ENCODE results near the gene FAT4. TPM values are rescaled to one million over a fixed set of nuclear protein-coding genes. Genes with fewer than 3 reads are reported as not detected.

The FAT4 gene
- total RNA-seq, 1 experiment from 2014 or later, result 0.71 TPM

DNA sequence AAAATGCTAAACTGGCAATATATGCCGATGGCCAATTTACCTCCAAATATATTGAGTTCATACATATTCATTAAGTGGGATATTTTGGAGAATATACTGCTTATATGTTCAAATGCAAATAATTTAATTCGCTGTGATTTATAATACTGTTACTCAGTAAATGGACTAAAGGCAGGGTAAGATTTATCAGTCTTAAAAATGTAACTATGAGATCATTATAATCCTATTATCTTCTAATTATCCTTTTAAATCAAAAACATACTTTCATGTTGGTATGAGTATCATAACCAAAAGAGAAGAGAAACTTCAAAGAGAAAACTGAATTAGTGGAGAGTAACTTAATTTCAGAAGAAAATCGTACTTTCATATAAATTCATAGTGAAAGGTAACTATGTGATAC lies 44.6 kb downstream of the FAT4 start:
- H3K4me3 ChIP-seq (replicated peaks in 1 of 2; ENCODE audit: low read depth in 1 of 2, low read length in 2 of 2), result no peak overlapping the region
- no peak overlapping the region for H3K27ac ChIP-seq (ENCODE audit: low read depth, low read length)
- no peaks in the 10 kb centered on the region for H4K20me1 ChIP-seq (ENCODE audit: insufficient read depth)
- no peaks in the 10 kb centered on the region for H3K27me3 ChIP-seq (ENCODE audit: insufficient read depth, low read length)
- DNase-seq (ENCODE audit: low read depth, low spot score) (no peak), ATAC-seq (no peak)
- TF ChIP-seq ELF1 (IDR thresholded peaks at IDR 0.05; ENCODE audit: borderline replicate concordance, low read depth), result no peak
- TF ChIP-seq EZH2phosphoT487 (IDR thresholded peaks at IDR 0.05; ENCODE audit: borderline replicate concordance), result no peak
- TF ChIP-seq, protein P1, sequence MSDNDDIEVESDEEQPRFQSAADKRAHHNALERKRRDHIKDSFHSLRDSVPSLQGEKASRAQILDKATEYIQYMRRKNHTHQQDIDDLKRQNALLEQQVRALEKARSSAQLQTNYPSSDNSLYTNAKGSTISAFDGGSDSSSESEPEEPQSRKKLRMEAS (IDR thresholded peaks at IDR 0.05), result no peak
- TF ChIP-seq CBX3 (IDR thresholded peaks at IDR 0.05; ENCODE audit: low read depth), result no peak
- TF ChIP-seq, protein P2, sequence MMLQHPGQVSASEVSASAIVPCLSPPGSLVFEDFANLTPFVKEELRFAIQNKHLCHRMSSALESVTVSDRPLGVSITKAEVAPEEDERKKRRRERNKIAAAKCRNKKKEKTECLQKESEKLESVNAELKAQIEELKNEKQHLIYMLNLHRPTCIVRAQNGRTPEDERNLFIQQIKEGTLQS (IDR thresholded peaks at IDR 0.05), result no peak
- TF ChIP-seq EGR1 (IDR thresholded peaks at IDR 0.05; ENCODE audit: low read depth), result no peak
- no peak for TF ChIP-seq POLR2A (IDR thresholded peaks at IDR 0.05; ENCODE audit: borderline replicate concordance, extremely low read depth, insufficient read depth, insufficient read length)
- no peak for TF ChIP-seq SIN3A (IDR thresholded peaks at IDR 0.05; ENCODE audit: low read depth)
- TF ChIP-seq, protein P3, sequence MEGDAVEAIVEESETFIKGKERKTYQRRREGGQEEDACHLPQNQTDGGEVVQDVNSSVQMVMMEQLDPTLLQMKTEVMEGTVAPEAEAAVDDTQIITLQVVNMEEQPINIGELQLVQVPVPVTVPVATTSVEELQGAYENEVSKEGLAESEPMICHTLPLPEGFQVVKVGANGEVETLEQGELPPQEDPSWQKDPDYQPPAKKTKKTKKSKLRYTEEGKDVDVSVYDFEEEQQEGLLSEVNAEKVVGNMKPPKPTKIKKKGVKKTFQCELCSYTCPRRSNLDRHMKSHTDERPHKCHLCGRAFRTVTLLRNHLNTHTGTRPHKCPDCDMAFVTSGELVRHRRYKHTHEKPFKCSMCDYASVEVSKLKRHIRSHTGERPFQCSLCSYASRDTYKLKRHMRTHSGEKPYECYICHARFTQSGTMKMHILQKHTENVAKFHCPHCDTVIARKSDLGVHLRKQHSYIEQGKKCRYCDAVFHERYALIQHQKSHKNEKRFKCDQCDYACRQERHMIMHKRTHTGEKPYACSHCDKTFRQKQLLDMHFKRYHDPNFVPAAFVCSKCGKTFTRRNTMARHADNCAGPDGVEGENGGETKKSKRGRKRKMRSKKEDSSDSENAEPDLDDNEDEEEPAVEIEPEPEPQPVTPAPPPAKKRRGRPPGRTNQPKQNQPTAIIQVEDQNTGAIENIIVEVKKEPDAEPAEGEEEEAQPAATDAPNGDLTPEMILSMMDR (IDR thresholded peaks at IDR 0.05 in 2 of 3, conservative IDR thresholded peaks at IDR 0.05 in 1 of 3; ENCODE audit: borderline replicate concordance in 1 of 3, insufficient read depth in 1 of 3, low read depth in 2 of 3, low read length in 2 of 3), result no peak
- no peak for TF ChIP-seq ZFX (IDR thresholded peaks at IDR 0.05)
- TF ChIP-seq CEBPB (IDR thresholded peaks at IDR 0.05; ENCODE audit: low read depth), result no peak
- TF ChIP-seq YY1 (IDR thresholded peaks at IDR 0.05; ENCODE audit: extremely low read depth, insufficient replicate concordance, low read depth, low read length), result no peak
- no peak for TF ChIP-seq ZNF274 (IDR thresholded peaks at IDR 0.05; ENCODE audit: low read depth, low read length)
- no peak for TF ChIP-seq POLR2AphosphoS5 (IDR thresholded peaks at IDR 0.05; ENCODE audit: low read depth, low read length)
- no peak overlapping the region for H2AFZ ChIP-seq (ENCODE audit: low read depth, low read length, poor library complexity, severe bottlenecking)
- H3K9me2 ChIP-seq (ENCODE audit: insufficient read depth), result no peaks in the 10 kb centered on the region
- H3K36me3 ChIP-seq (ENCODE audit: control insufficient read depth in 1 of 2, insufficient read depth in 2 of 2, low read length in 2 of 2), result no peaks in the 10 kb centered on the region
- no TSS peak for BruUV-seq (replicated peaks)
- H3K4me2 ChIP-seq (ENCODE audit: low read length), result no peak overlapping the region
- CTCF ChIA-PET, result no interaction called here
- RAD21 ChIA-PET (ENCODE audit: low non-redundant PET in 1 of 2, low total read pairs in 2 of 2, uncharacterized antibody in 2 of 2, unreplicated experiment in 2 of 2), result no interaction called here
- intact Hi-C loops (cut with micrococcal nuclease), result no loop called here
- H3K9me3 ChIP-seq (ENCODE audit: control insufficient read depth in 1 of 2, insufficient read depth in 1 of 2, low read depth in 1 of 2, low read length in 2 of 2), result no peaks in the 10 kb centered on the region
- no peaks in the 10 kb centered on the region for H3K4me1 ChIP-seq (ENCODE audit: control insufficient read depth in 1 of 2, insufficient read depth in 2 of 2, low read length in 2 of 2)
- H3K9ac ChIP-seq (ENCODE audit: low read length), result no peak overlapping the region
- POLR2A ChIA-PET, result no interaction called here
- H3K79me2 ChIP-seq (ENCODE audit: insufficient read depth, low read length), result no peaks in the 10 kb centered on the region

Measured in HCT116 (cell line).